ENCODE measurements around the gene SYCE3.

- TF ChIP-seq CTCF (conservative IDR thresholded peaks at IDR 0.05; ENCODE audit: low read length) = no peak
- TF ChIP-seq EZH2phosphoT487 (IDR thresholded peaks at IDR 0.05; ENCODE audit: borderline replicate concordance, low read depth, low read length) = no peak
Observed at GRCh38 chr22:50556703-50557102, 6.0 kb downstream of the SYCE3 start.

Data from OCI-LY7 (cell line).